ENCODE data around the gene KRR1.
A peak's percentile ranks its signal among the peaks of the same experiment; 100 is the strongest.
"Not testable (repeated sequence)": the region's sequence is repeated elsewhere in the genome, so short reads cannot be mapped to it uniquely, and the experiment has no call there.

Gene KRR1

DNA sequence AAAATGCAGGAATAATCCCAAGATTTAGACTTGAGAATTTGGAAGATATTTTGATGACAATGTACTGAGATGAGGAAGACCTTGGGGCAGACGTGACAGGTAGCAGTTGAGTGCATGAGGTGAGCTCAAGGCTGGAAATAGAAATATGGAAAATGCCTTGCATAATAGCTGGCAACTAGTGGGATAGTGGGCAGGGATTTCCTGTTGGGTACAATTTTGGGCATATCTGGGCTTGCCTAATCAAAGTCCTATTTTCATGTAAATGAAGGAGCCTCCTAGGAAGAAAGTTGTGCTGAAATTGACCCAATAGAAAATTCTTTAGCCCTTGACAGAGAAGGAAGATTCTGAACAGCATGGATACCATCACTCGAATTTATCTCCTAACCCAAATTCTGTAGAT lies 37.3 kb downstream of the KRR1 start:
- DNase-seq: no peak

DNA sequence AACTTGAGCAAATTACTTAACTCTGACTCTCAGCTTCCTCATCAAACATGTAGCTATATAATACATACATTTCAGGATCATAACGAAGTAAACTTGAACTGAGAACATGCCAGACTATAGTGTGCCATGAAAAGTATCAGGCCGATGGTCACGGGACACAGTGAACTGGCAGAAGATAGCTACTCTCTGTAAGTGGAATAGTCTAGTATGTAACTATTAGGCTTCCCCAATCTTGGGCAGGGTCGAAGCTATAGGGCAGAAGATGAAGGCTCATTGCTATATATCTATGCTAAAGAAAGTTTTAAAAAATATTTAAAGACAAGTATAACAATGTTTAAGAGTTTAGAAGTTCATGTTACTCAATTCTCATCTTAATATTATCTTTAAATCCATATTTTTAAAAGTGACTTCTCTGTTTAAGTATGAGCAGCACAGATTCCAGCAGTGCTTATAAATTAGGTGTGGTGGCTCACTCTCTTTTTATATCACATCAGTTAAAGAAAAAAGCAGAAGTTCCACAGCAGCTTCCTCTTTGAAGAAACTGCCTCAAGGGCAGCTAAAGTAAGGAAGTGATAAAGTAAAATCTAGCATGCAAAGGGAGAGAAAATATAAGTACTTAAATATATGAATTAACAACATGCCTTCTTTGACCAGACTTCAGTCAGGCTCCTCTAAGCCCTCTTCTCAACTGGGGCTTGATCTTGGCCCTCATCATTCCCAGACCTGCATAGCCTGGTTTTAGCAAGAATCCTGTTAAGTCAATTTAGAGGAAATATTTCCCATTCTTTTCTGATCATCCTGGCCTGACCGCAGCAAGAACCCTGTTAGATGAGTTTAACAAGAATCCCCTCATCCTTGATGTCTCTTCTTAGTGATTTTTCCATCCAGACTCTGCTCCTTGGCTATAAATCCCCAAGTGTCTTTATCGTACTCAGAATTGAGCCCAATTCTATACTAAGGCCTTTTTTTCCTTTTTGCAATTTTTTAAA lies 39.2 kb downstream of the KRR1 start:
- peak; percentile 52 for DNase-seq

DNA sequence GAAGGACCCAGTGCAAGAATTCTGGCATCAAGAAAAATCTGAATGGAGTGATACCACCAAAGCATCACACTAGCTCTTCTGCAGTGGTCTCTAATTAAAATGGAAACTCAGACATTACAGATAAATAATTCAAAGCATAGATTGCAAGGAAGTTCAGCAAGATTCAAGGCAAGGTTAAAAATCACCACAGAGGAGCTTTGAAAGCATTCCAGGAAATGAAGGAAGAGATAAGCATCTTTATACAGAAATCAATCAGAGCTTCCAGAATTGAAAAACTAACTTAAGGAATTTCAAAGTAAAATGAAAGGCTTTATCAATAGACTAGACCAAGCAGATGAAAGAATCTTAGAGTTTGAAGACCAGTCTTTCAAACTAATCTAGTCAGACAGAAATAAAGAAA lies 51.2 kb downstream of the KRR1 start:
- DNase-seq: no peak

DNA sequence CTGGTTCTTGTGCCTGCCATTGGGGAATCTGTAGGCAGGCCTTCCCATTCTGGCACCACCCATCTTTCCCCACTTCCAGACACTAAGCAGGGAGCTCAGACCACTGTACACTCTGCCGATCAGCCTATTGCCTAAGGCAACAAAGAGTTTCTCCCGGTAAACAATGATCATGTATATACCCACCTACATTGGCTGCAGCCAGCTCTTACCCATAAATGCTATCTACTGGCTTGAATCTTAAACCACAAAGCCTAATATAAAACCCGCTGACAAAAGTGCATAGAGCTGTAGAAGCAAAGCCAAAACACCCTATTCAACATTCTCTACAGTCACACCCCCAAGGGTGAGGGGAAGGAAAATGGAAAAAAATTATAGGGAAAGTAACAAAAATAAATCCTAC lies 51.7 kb downstream of the KRR1 start:
- DNase-seq: no peak

DNA sequence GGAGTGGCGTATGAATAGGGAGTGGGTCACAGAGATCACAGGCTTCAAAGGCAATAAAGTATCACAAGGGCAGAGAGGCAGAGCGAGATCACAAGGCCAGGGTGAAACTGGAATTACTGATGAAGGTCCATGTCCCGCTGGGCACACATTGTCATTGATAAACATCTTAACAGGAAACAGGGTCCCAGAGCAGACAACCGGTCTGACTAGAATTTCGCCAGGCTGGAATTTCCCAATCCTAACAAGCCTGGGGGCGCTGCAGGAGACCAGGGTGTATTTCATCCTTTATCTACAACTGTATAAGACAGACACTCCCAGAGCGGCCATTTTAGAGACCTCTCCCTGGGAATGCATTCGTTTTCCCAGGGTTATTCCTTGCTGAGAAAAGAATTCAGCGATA lies 53.5 kb downstream of the KRR1 start:
- DNase-seq: not testable (repeated sequence)

DNA sequence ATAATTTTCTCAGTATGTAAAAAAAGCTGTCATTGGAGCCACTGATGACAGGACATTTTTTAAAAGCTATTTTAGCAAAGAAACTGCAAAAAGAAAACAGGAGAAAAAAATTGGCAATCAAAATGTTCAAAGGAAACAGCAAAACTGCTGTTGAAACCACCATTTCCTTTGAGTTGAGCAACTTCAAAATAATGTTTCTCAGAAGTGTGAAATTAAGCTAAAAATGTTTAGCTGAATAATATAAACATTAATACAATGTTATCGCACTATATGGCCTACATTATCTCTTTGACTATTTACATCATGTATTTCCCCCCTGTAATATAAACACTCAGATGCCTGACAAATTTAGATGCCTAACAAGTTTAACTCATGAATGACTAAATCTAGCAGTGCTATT lies 54.2 kb downstream of the KRR1 start:
- no peak for DNase-seq

DNA sequence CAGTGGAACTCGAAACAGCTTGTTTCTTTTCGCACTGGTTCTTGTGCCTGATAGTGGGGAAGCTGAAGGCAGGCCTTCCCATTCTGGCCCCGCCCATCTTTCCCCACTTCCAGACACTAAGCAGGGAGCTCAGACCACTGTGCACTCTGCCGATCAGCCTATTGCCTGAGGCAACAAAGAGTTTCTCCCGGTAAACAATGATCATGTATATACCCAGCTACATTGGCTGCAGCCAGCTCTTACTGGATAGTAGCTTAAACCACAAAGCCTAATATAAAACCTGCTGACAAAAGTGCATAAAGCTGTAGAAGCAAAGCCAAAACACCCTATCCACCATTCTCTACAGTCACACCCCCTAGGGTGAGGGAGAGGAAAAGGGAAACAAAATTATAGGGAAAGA lies 55.6 kb downstream of the KRR1 start:
- no peak for DNase-seq

DNA sequence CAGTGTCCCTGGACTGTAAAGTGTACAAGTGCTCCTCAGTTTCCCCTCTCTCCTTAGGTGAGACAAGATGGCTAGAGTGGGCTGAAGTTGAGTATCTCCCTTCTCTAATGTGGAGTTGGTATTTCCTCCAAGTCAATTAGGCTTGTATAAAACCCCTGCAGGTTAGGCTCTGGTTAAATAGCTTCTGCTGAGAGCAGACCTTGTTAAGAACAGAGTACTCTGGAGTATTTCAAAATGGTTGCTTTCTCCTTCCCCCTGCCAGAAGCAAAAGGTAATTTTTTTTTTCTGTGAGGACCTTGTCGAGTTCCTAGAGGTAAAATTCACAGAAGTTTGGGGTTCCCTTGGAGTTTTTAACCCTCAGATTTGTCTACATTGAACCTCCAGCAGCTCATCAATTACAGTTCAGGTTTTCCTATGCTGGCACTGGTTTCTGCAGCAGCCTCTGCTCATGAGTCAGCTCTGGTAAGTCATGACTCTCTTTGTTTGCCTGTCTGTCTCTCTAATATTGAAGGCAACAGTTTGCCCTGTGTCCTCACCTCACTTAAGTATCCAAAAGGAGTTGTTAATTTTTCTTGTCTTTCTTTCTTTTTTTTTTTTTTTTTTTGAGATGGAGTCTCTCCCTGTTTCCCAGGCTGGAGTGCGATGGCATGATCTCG lies 58.6 kb downstream of the KRR1 start:
- DNase-seq: no peak

DNA sequence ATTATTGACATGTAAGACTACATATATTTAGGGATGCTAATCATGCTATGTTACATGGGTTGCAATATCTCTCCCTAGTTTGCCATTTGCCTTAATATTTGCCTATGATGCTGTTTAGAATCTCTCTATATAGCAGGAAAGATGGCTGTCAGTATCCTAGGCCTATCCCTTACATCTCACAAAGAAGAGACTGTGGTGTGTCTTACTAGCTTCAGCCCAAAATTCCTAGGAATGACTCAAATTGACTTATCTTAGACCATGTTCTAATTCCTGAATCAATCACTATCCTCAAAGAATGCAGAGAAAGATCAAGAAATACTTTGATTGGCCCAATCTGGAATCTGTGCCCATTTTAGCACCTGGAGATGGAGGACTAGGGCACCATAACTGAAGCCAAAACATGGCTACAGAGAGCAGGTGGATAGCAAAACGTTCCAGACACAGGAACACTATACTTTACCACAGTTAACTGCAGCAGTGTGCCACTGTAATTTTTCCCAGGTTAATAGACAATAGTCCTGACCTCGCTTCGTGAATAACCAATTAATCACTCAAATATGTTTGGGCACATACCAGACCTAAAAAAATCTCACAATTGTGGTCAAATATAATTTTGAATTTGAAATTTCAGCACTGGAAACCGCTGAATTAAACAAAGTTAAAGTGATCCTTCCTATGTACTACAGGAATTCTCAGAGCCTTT lies 63.6 kb downstream of the KRR1 start:
- DNase-seq: no peak

DNA sequence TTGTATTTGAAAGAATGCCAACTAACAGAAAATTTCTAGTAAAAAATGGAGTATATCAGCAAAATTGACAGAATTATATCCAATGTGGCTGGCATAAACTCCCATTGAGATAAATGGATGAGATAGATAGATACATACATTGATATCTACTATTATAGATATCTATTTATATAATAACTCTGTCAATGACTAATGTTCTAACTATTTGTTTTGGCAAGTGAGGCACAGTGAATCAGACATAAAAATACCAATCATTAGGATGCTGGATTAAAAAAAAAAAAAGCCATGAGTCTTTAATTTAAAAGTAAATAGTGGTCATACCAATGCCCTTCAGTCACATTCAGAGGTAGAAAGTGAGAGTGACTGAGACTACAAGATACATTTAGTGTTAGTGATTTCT lies 64.6 kb downstream of the KRR1 start:
- no peak for DNase-seq

DNA sequence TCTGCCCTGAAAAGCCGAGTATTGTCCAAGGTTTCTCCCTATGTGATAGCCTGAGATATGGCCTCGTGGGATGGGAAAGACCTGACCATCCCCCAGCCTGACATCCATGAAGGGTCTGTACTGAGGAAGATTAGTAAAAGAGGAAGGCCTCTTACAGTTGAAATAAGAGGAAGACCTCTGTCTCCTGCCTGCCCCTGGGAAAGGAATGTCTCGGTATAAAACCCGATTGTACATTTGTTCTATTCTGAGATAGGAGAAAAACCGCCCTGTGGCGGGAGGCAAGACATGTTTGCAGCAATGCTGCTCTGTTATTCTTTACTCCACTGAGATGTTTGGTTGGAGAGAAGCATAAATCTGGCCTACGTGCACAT lies 66.3 kb downstream of the KRR1 start:
- not testable (repeated sequence) for DNase-seq

DNA sequence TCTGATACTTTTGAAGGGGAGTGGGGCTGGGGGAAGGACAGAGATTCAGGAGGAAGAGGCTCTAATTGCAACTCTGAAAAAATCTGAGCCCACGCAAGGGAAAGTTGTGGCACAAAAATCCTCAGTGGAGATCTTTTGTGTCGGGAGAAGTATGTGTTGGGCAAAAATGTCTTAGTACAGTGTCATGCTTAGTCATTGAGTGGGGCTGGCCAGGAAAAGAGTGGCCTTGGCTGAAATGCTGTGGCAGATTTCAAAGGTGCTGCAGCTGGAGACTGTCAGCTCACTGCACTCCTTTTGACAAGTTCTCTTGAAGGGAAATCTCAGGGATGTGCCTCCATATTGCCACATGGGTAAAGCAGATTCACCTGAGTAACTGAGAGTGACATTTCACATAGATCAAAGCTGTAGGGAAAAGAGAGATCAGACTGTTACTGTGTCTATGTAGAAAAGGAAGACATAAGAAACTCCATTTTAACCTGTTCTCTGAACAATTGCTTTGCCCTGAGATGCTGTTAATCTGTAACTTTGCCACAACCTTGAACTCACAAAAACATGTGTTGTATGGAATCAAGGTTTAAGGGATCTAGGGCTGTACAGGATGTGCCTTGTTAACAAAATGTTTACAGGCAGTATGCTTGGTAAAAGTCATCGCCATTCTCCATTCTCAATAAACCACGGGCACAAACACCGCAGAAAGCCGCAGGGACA lies 66.8 kb downstream of the KRR1 start:
- no peak for DNase-seq

DNA sequence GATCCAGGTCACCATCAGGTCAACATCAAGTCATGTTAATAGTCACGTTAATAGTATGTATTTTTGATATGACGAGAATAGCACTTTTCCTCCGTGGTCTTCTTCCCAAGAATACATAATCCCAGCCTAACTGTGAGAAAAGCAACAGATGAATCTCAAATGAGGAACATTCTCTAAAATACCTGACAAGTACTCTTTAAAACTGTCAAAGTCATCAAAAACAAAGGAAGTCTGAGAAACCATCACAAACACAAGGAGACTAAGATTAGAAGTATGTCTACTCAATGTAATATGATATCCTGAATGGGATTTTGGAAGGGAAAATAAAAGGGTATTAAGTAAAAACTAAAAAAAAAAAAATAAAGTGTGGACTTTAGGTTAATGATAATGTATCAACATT lies 67.7 kb downstream of the KRR1 start:
- DNase-seq: no peak

DNA sequence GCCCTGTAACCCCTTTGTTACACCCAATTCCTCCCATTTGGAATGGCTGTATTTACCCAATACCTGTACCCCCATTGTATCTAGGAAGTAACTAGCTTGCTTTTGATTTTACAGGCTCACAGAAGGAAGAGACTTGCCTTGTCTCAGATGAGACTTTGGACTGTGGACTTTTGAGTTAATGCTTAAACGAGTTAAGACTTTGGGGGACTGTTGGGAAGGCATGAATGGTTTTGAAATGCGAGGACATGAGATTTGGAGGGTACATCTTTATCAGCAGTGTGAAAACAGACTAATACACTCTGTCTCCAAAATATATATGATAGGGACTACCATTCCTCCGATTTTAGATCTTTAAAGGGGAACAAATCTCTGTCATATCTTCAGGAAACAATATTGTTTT lies 69.0 kb downstream of the KRR1 start:
- not testable (repeated sequence) for DNase-seq

DNA sequence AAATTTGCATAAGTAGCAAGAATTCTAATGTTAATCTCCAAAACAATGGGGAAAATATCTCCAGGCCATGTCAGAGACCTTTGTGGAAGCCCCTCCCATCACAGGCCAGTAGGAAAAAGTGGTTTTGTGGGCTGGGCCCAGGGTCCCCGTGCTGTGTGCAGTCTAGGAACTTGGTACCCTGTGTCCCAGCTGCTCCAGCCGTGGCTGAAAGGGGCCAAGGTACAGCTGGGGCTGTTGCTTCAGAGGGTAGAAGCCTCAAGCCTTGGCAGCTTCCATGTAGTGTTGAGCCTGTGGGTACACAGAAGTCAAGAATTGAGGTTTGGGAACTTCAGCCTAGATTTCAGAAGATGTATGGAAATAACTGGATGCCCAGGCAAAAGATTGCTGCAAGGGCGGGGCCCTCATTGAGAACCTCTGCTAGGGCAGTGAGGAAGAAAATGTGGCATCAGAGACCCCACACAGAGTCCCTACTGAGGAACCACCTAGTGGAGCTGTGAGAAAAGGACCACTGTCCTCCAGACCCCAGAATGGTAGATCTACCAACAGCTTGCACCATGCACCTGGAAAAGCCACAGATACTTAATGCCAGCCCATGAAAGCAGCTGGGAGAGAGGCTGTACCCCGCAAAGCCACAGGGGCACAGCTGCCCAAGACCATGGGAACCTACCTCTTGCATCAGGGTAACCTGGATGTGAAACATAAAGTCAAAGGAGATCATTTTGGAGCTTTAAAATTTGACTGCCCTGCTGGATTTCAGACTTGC lies 69.5 kb downstream of the KRR1 start:
- DNase-seq: not testable (repeated sequence)
